Renal cortical epithelial cell (primary cell): ENCODE data around the gene CSPG4. TPM values are rescaled to one million over a fixed set of nuclear protein-coding genes. Genes with fewer than 3 reads are reported as not detected.
"Not testable (repeated sequence)": the region's sequence is repeated elsewhere in the genome, so short reads cannot be mapped to it uniquely, and the experiment has no call there.

ENCODE experiments used
- DNase-seq: peaks from one replicate; pipeline ENCODE4 v3.0.0-alpha.2; 2011; ENCODE audit warnings: low read depth
- total RNA-seq: library from RNA; depleted of rRNA; stranded (reverse); fragments of >200 nt; gene quantifications from 2 replicates; pipeline ENCODE4 v1.2.3, GENCODE V29; 2014

The CSPG4 gene
- total RNA-seq, 1 donor from 2014 or later: 0.35 TPM

DNA sequence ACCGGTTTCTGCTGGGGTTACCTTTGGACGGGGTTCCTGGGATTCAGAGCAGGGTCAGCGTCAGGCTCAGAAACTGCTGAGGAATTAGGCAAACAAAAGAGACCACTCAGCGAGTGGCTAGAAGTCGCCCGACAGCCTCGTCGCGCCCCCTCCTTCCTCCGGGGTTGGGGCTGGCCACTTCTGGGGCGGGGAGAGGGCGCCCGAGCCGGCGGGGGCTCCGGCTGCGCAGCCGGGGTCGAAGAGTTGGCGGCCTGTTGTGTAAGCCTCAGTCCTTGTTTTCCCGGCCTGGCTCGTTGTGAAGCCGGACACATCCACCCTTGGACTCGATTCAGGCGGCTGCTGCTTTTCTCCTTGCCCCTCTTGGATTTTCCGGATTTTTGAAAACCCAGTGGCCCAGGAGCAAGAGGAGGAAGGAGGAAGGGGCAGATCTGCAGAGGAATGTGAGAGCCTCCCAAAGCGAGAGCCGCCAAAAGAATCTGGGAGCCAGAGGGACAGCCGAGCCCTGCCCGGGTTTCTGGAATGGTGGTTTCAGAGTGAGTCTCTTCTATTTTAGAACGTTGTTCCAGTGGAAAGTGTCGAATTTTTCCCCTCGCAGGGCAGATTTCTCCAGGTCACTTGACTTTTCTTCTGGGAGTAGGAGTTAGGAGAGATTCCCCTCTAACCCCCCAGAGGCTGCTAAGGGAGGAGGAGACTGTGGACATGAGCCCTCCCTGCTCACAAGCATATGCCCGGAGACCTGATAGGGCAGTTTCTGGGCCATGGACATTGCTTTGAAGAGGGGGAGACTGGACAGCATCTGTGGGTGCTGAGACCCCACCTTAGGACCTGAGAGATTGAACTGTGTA, 64.3 kb downstream of the CSPG4 start:
- DNase-seq: peak; percentile 10

GRCh38 chr15:75647370-75648155, 65.1 kb downstream of the CSPG4 start, which contains the start of gene SNX33:
SNX33 (plus strand) TSS chr15:75647912; CDS start chr15:75649103, 1,191 bp downstream.
- peak; percentile 47 for DNase-seq

DNA sequence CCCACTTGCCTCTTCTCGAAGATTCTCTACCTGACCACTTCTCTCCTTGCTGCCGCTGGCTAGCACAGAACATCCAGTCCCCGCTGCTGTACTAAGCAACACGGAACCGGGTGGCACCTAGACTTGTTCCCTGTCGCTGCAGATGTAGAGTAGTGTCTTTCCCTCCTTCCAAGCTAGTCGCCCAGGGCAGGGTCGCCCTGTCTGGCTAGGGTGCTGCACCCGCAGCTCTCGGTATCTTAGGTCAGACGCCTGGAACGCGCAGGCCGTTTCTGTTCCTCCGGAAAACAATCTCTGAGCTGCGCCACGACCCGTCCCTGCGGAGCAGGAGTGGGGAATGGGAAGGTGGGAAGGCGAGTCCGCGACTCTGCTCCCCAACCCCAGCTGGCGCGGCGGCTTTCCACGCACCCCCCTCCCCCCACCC, 65.7 kb downstream of the CSPG4 start:
- no peak for DNase-seq

DNA sequence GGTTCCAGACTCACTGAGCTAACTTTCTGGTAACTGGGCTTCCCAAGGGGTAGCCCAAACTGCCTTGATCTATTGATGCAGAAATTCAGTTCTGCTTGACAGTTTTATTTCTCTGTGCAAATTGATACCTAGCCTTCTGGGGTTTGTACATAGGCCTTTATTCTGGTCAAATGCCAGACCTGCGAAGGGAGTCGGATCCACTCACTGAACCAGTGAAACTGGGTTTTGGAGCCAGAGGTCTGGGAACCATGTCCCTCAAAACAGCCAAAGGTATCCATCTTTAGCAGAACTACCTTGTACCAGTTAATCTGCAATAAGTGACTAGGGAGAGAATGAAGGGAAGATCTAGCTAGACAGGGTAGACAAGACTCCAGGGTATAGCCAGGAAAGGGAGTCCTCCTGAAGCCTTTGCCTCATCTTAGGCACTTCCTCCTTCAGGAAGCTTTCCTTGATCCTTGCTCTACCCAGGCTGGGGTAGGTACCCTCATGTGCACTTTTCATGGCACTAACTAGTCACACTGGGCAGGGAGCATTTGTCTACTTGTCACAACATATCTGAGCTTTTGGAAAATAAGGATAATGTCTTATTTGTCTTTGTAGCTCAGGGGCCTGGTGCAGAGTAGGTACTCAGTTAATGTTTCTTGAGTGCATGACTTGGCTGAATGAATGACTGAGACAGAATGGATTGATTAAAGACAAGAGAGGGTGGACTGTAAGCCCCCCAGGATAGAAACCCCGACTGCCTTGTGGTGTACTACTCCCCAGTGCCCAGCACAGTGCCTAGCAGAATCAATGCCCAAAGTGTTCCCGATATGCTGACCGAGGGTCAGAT, 66.3 kb downstream of the CSPG4 start:
- no peak for DNase-seq

DNA sequence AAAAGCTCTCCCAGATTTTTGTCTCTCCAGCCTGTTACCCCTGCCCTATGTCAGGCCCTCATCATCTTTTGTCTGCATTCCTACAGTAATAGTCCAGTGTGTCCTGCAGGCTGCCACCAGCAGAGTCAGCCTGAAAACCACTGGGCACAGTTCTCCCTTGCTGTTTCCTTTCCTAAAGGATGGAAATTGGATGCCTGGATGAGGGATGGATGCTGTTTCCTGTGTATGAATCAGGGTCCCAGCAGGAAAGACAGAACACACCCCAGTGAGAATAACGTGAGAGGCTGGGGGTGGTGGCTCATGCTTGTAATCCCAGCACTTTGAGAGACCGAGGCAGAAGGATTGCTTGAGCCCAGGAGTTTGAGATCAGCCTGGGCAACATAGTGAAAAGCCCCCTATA, 68.3 kb downstream of the CSPG4 start:
- DNase-seq: no peak

DNA sequence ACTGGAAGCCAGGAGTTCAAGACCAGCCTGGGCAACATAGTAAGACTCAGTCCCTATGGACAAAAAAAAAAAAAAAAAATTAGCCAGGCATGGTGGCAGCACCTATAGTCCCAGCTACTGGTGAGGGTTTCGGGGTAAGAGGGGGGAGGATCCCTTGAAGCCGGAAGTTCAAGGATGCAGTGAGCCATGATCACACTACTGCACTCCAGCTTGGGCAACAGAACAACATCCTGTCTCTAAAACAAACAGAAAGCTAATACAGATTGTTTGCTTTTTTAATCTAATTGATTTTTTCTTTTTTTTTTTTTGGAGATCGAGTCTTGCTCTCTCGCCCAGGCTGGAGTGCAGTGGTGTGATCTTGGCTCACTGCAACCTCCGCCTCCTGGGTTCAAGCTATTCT, 71.0 kb downstream of the CSPG4 start:
- DNase-seq: no peak

DNA sequence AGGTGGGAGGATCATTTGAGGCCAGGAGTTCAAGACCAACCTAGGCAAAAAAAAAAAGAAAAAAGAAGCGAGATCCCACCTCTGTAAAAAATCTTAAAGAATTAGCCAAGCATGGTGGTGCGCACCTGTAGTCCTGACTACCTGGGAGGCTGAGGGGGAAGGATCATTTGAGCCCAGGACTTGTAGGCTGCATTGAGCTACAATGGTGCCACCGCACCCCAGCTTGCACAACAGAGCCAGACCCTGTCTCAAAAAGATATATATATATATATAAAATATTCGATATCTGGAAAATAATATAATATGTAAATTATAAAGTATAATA, 71.5 kb downstream of the CSPG4 start:
- no peak for DNase-seq

GRCh38 chr15:75640483-75641178, 72.0 kb downstream of the CSPG4 start:
- DNase-seq: peak; percentile 58

- peak; percentile 95 for DNase-seq
Measured at GRCh38 chr15:75639709-75640482, 72.8 kb downstream of the CSPG4 start, which contains the start of gene IMP3. IMP3 (minus strand) TSS chr15:75640224; CDS start chr15:75640168, 56 bp downstream.

- peak; percentile 55 for DNase-seq
Measured at GRCh38 chr15:75639191-75639708, 73.4 kb downstream of the CSPG4 start.

DNA sequence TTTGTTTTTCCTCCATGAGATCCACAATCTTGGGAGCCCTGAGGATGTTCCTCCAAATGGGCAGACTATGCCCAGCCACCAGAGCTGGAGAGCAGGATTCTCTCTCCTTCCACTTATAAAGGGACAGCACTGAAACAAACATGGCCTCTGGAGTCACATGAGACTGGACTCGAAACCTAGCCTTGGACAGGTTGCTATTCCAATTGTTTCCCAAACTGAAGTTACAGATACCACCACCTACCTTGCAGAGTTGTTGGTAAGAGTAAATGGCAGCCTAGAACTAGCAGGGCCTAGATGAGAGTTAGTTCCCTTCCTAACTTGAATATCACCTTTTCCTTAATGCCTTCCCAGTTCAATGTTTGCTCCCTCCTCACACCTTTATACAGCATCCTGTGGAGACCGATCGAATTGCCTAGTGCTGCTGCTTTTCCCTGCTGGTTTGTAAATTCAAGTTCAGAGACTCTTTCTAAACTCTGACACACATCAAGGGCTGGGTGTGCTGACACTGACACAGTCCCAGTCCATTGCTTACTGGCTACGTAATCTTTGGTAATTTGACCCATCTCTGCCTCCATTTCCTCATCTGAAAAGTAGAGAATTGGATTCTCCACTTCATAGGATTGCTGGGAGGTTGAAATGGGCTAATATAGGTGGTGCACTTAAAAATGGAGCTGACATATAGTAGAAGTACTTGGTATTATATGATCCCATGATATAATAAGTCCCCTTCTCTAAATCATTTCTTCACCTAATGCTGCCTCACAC, 75.2 kb downstream of the CSPG4 start:
- no peak for DNase-seq

DNA sequence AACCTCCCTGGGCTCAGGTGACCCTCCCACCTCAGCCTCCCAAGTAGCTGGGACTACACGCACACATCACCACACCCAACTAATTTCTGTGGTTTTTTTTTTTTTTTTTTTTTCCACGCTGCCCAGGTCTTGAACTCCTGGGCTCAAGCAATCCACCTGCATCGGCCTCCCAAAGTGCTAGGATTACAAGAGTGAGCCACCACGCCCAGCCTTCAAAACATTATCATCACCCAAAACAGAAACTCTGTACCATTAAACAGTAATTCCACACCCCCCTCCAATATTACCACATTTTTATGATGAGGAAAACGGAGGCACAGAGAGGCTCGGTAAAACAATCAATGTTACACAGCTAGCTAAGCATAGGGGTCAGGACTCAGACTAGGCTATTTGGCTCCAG, 76.6 kb downstream of the CSPG4 start:
- DNase-seq: no peak

DNA sequence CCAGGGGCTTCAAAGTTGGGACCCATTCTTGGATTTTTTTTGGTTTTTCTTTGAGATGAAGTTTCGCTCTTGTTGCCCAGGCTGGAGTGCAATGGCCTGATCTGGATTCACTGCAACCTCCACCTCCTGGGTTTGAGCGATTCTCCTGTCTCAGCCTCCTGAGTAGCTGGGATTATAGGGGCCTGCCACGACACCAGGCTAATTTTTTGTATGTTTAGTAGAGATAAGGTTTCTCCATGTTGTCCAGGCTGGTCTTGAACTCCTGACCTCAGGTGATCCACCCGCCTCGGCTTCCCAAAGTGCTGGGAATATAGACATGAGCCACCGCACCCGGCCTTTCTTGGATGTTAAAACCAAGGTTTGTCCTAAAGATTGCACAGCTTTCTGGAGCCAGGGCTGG, 78.7 kb downstream of the CSPG4 start:
- not testable (repeated sequence) for DNase-seq

- peak; percentile 44 for DNase-seq
Measured at GRCh38 chr15:75631935-75632334, 80.7 kb downstream of the CSPG4 start.

GRCh38 chr15:75625542-75626347, 86.9 kb downstream of the CSPG4 start, which contains the start of gene SNUPN:
SNUPN (minus strand) TSS chr15:75625725; CDS start chr15:75621051, 4,674 bp downstream.
- DNase-seq: peak; percentile 72
